Anterior cingulate cortex (tissue), 58 donors: Measurements from ENCODE around the gene ME2.
A peak's percentile ranks its signal among the peaks of the same experiment; 100 is the strongest.
"Not testable (repeated sequence)": the region's sequence is repeated elsewhere in the genome, so short reads cannot be mapped to it uniquely, and the experiment has no call there.

ENCODE experiments used
- DNase-seq, 58 donors: peaks; one replicate each; lab custom pipeline; 2025; lab: John Stamatoyannopoulos, UW

ME2 gene

GRCh38 chr18:50878345-50879301, at the start of gene ME2:
TSS of gene ME2 (plus strand) at chr18:50879118. CDS start at chr18:50895821, 16,703 bp downstream.
- peak; percentile 38 to 95 (median 88) for DNase-seq

GRCh38 chr18:50829644-50830043, 49.3 kb upstream of the ME2 start:
- DNase-seq: no peak

- peak in 4 of 58 donors; percentile 6 to 26 (median 16) for DNase-seq
Measured at GRCh38 chr18:50830544-50830943, 48.4 kb upstream of the ME2 start.

GRCh38 chr18:50832754-50833153, 46.2 kb upstream of the ME2 start:
- no peak for DNase-seq

GRCh38 chr18:50833496-50833895, 45.4 kb upstream of the ME2 start:
- DNase-seq: not testable (repeated sequence)

GRCh38 chr18:50836521-50836957, 42.4 kb upstream of the ME2 start:
- no peak for DNase-seq

- no peak for DNase-seq
Measured at GRCh38 chr18:50839341-50839740, 39.6 kb upstream of the ME2 start.

- DNase-seq: no peak
Measured at GRCh38 chr18:50839996-50840395, 38.9 kb upstream of the ME2 start.

- DNase-seq: no peak
Measured at GRCh38 chr18:50842846-50843245, 36.1 kb upstream of the ME2 start.

- no peak for DNase-seq
Measured at GRCh38 chr18:50844554-50844953, 34.4 kb upstream of the ME2 start.

- no peak for DNase-seq
Measured at GRCh38 chr18:50844960-50845359, 34.0 kb upstream of the ME2 start.

GRCh38 chr18:50847192-50847591, 31.7 kb upstream of the ME2 start:
- DNase-seq: peak in 1 of 58 donors; percentile 10

- no peak for DNase-seq
Measured at GRCh38 chr18:50848061-50848551, 30.8 kb upstream of the ME2 start.

GRCh38 chr18:50848991-50849390, 29.9 kb upstream of the ME2 start:
- DNase-seq: no peak

- no peak for DNase-seq
Measured at GRCh38 chr18:50849419-50849821, 29.5 kb upstream of the ME2 start.

- DNase-seq: no peak
Measured at GRCh38 chr18:50850307-50851065, 28.4 kb upstream of the ME2 start.

GRCh38 chr18:50853863-50854271, 25.1 kb upstream of the ME2 start:
- DNase-seq: no peak

GRCh38 chr18:50855976-50856757, 22.8 kb upstream of the ME2 start:
- DNase-seq: no peak

- not testable (repeated sequence) for DNase-seq
Measured at GRCh38 chr18:50857166-50857565, 21.8 kb upstream of the ME2 start.

- DNase-seq: no peak
Measured at GRCh38 chr18:50857694-50858093, 21.2 kb upstream of the ME2 start.
